Suprapubic skin (tissue), 4 donors: Measurements from ENCODE around the gene GRM7. TPM values are rescaled to one million over a fixed set of nuclear protein-coding genes. Genes with fewer than 3 reads are reported as not detected.

ENCODE experiments used
- DNase-seq, 2 donors: peaks; one replicate each; pipeline ENCODE4 v3.0.0-alpha.2; 2019; ENCODE audit warnings: low spot score in 2 of 2
- H3K27ac ChIP-seq: fragments of 200-600 bp; sonication (generic); one replicate; pipeline ENCODE4 v1.5.1; 2019
- H3K27me3 ChIP-seq: fragments of 200-600 bp; sonication (generic); one replicate; pipeline ENCODE4 v1.5.1; 2019
- H3K36me3 ChIP-seq: fragments of 200-600 bp; sonication (generic); one replicate; pipeline ENCODE4 v1.5.1; 2019
- H3K4me1 ChIP-seq: fragments of 200-600 bp; sonication (generic); one replicate; pipeline ENCODE4 v1.5.1; 2019
- H3K4me3 ChIP-seq: fragments of 200-600 bp; sonication (generic); one replicate; pipeline ENCODE4 v1.5.1; 2019; ENCODE audit warnings: mild to moderate bottlenecking
- H3K9me3 ChIP-seq: fragments of 200-600 bp; sonication (generic); one replicate; pipeline ENCODE4 v1.5.1; 2019
- CTCF ChIP-seq, 2 donors: fragments of 200-600 bp in 1 of 2; fragments of 450-650 bp in 1 of 2; sonication (generic) in 1 of 2; IDR thresholded peaks; one replicate each; pipeline ENCODE4 v1.5.1; 2016 to 2019; ENCODE audit warnings: antibody characterized with exemption in 2 of 2, mild to moderate bottlenecking in 1 of 2, moderate library complexity in 1 of 2
- EP300 ChIP-seq: sonication (generic); formaldehyde crosslinking; IDR thresholded peaks from one replicate; pipeline ENCODE4 v1.6.1; 2017; ENCODE audit warnings: antibody characterized with exemption
- POLR2A ChIP-seq, 2 donors: fragments of 450-650 bp; IDR thresholded peaks; one replicate each; pipeline ENCODE4 v1.6.1; 2017; ENCODE audit warnings: antibody characterized with exemption in 2 of 2, mild to moderate bottlenecking in 2 of 2, moderate library complexity in 2 of 2
- POLR2AphosphoS5 ChIP-seq, 3 donors: sonication (generic); formaldehyde crosslinking; IDR thresholded peaks; one replicate each; pipeline ENCODE4 v1.6.1; 2017; ENCODE audit warnings: antibody characterized with exemption in 3 of 3
- WGBS: methylation state at CpG from one replicate; pipeline ENCODE4 v1.1.5; 2018; 5-methylcytosine and 5-hydroxymethylcytosine counted together
- total RNA-seq, 4 donors: library from RNA; depleted of rRNA; stranded (reverse); fragments of >200 nt; gene quantifications; one replicate each; pipeline ENCODE4 v1.1.0, GENCODE V29; 2016

GRM7 gene
- total RNA-seq, 4 donors from 2014 or later = 0.21 to 0.48 TPM; not detected in 2

GRCh38 chr3:7637694-7638093, 776.8 kb downstream of the GRM7 start:
- TF ChIP-seq EP300 = no peak
- no peak for TF ChIP-seq CTCF (IDR thresholded peaks at IDR 0.05)
- no peak for TF ChIP-seq POLR2AphosphoS5 (IDR thresholded peaks at IDR 0.05)
- no peak for TF ChIP-seq POLR2A (IDR thresholded peaks at IDR 0.05)
- Histone ChIP-seq H3K27me3 (no peaks in the 10 kb centered on the region), H3K36me3 (no peaks in the 10 kb centered on the region), H3K27ac (no peak overlapping the region), H3K4me3 (no peak overlapping the region), H3K9me3 (no peaks in the 10 kb centered on the region), H3K4me1 (no peaks in the 10 kb centered on the region)
- no peak for DNase-seq
- WGBS = 74% methylated on average over 5 of the region's 5 CpGs

- Histone ChIP-seq H3K27ac (no peak overlapping the region), H3K27me3 (no peaks in the 10 kb centered on the region), H3K36me3 (no peaks in the 10 kb centered on the region), H3K9me3 (no peaks in the 10 kb centered on the region), H3K4me3 (no peak overlapping the region), H3K4me1 (no peaks in the 10 kb centered on the region)
- DNase-seq = no peak
- TF ChIP-seq POLR2AphosphoS5 (IDR thresholded peaks at IDR 0.05) (no peak), EP300 (no peak), POLR2A (IDR thresholded peaks at IDR 0.05) (no peak), CTCF (IDR thresholded peaks at IDR 0.05) (no peak)
Measured at GRCh38 chr3:7638103-7638502, 777.2 kb downstream of the GRM7 start.

- no peak for TF ChIP-seq POLR2AphosphoS5 (IDR thresholded peaks at IDR 0.05)
- TF ChIP-seq EP300 = no peak
- no peak for TF ChIP-seq POLR2A (IDR thresholded peaks at IDR 0.05)
- no peak for TF ChIP-seq CTCF (IDR thresholded peaks at IDR 0.05)
- Histone ChIP-seq H3K9me3 (no peaks in the 10 kb centered on the region), H3K36me3 (no peaks in the 10 kb centered on the region), H3K4me1 (no peaks in the 10 kb centered on the region), H3K27me3 (no peaks in the 10 kb centered on the region), H3K4me3 (no peak overlapping the region), H3K27ac (no peak overlapping the region)
- no peak for DNase-seq
Measured at GRCh38 chr3:7640787-7641186, 779.9 kb downstream of the GRM7 start.

GRCh38 chr3:7646851-7647250, 785.9 kb downstream of the GRM7 start:
- H3K4me3 ChIP-seq = no peak overlapping the region
- no peaks in the 10 kb centered on the region for H3K36me3 ChIP-seq
- H3K4me1 ChIP-seq = no peaks in the 10 kb centered on the region
- 78% methylated on average over 5 of the region's 5 CpGs for WGBS
- DNase-seq = no peak
- no peak for TF ChIP-seq POLR2AphosphoS5 (IDR thresholded peaks at IDR 0.05)
- TF ChIP-seq CTCF (IDR thresholded peaks at IDR 0.05) = no peak
- TF ChIP-seq EP300 = no peak
- no peak overlapping the region for H3K27ac ChIP-seq
- H3K27me3 ChIP-seq = no peaks in the 10 kb centered on the region
- no peaks in the 10 kb centered on the region for H3K9me3 ChIP-seq

GRCh38 chr3:7650466-7650865, 789.6 kb downstream of the GRM7 start:
- H3K27ac ChIP-seq = no peak overlapping the region
- no peak for DNase-seq
- no peaks in the 10 kb centered on the region for H3K36me3 ChIP-seq
- H3K27me3 ChIP-seq = no peaks in the 10 kb centered on the region
- H3K4me1 ChIP-seq = no peaks in the 10 kb centered on the region
- no peak overlapping the region for H3K4me3 ChIP-seq
- H3K9me3 ChIP-seq = no peaks in the 10 kb centered on the region
- 83% methylated on average over 1 of the region's 1 CpG for WGBS
- TF ChIP-seq EP300 (no peak), CTCF (IDR thresholded peaks at IDR 0.05) (no peak), POLR2A (IDR thresholded peaks at IDR 0.05) (no peak), POLR2AphosphoS5 (IDR thresholded peaks at IDR 0.05) (no peak)
